ENCODE results near the gene VSIG10L2.

GRCh38 chr11:125924384-125925007 is 21.3 kb upstream of the VSIG10L2 start:
- TF ChIP-seq POLR2AphosphoS5 (IDR thresholded peaks at IDR 0.05) (no peak), CTCF (IDR thresholded peaks at IDR 0.05) (no peak), POLR2A (IDR thresholded peaks at IDR 0.05) (no peak)
